ENCODE data around the gene EVI5. TPM values are rescaled to one million over a fixed set of nuclear protein-coding genes. Genes with fewer than 3 reads are reported as not detected.
"Not testable (repeated sequence)": the region's sequence is repeated elsewhere in the genome, so short reads cannot be mapped to it uniquely, and the experiment has no call there.

The EVI5 gene
- total RNA-seq, 1 experiment from 2014 or later: 31.6 TPM

DNA sequence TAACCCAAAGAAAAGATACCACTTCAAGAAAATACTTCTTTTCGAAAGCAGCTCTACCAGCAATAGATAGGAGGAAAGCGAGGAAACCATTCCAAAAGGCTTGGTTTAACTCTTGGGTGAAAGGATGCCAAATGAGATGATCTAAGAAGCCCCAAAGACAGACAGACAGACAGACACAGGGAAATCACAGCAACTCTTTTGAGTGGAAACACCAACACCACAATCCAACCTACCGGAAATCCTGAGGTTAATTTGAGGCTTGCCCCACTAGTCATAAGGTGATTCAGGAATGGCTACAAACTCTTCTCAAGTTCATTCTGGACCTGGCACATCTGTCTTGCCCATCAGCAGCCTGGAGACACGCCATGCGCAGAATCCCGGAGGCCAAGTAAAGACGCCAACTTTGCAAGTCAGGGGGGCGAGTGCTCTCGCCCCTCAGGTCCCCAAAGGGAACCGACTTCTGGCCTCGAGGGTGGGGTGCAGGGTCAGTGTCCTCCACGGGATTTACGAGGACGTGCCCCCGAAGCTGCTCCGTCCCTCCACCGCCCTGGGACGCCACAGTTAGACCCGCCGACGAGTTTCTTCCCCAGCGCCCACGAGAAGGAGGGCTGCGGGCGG is 778 bp downstream of the EVI5 start:
- CTCF ChIA-PET: interaction anchor here (0.6 to 1.3 kb wide), 2 partner anchors 35 to 178 kb away, joined by 4 to 6 read pairs; no protein-coding TSS in a partner anchor
- peak overlapping the region; percentile 90 for H3K27ac ChIP-seq (ENCODE audit: low read depth, low read length, poor library complexity, severe bottlenecking)

GRCh38 chr1:92783550-92783949 is 1.4 kb downstream of the EVI5 start:
- H3K4me1 ChIP-seq (ENCODE audit: insufficient read depth, low read length, poor library complexity, severe bottlenecking); H3K36me3 ChIP-seq (ENCODE audit: insufficient read depth, low read length, poor library complexity, severe bottlenecking); POLR2A ChIA-PET (ENCODE audit: low non-redundant PET); H3K27me3 ChIP-seq (replicated peaks; ENCODE audit: insufficient read depth, low read depth, low read length, poor library complexity); intact Hi-C loops (cut with micrococcal nuclease; ENCODE audit: unreplicated experiment); BruUV-seq (replicated peaks); H3K9me3 ChIP-seq (ENCODE audit: low read depth, low read length, poor library complexity, severe bottlenecking): not testable (repeated sequence)
- CTCF ChIA-PET: interaction anchor here (0.6 kb wide), 2 partner anchors 48 to 179 kb away, joined by 3 to 6 read pairs; partner anchors contain the start of gene RPL5
- DNase-seq (ENCODE audit: low spot score): peak; percentile 55
- Histone ChIP-seq H3K27ac (ENCODE audit: low read depth, low read length, poor library complexity, severe bottlenecking) (peak overlapping the region; percentile 90), H3K4me3 (ENCODE audit: low read depth, low read length, poor library complexity, severe bottlenecking) (peak overlapping the region; percentile 91)
- TF ChIP-seq CTCF (conservative IDR thresholded peaks at IDR 0.05; ENCODE audit: low read depth, low read length): 0 out of 2 replicates have a peak, but pooled peaks have one; percentile 9

More for the DNA sequence above, 778 bp downstream of the EVI5 start:
- no peaks in the 10 kb centered on the region for H3K27me3 ChIP-seq (replicated peaks; ENCODE audit: insufficient read depth, low read depth, low read length, poor library complexity)
- H3K4me1 ChIP-seq (ENCODE audit: insufficient read depth, low read length, poor library complexity, severe bottlenecking): no peaks in the 10 kb centered on the region
- peak; percentile 51 for DNase-seq (ENCODE audit: low spot score)
- no peaks in the 10 kb centered on the region for H3K36me3 ChIP-seq (ENCODE audit: insufficient read depth, low read length, poor library complexity, severe bottlenecking)
- BruUV-seq (replicated peaks): TSS peak; percentile 43
- intact Hi-C loops (cut with micrococcal nuclease; ENCODE audit: unreplicated experiment): no loop called here
- H3K9me3 ChIP-seq (ENCODE audit: low read depth, low read length, poor library complexity, severe bottlenecking): no peaks in the 10 kb centered on the region
- POLR2A ChIA-PET (ENCODE audit: low non-redundant PET): no interaction called here
- peak overlapping the region; percentile 91 for H3K4me3 ChIP-seq (ENCODE audit: low read depth, low read length, poor library complexity, severe bottlenecking)
- TF ChIP-seq EZH2 (IDR thresholded peaks at IDR 0.05; ENCODE audit: borderline replicate concordance, low read depth, low read length, poor library complexity, severe bottlenecking) (no peak), CTCF (conservative IDR thresholded peaks at IDR 0.05; ENCODE audit: low read depth, low read length) (no peak)

- CTCF ChIA-PET: no interaction called here
- H3K9me3 ChIP-seq (ENCODE audit: low read depth, low read length, poor library complexity, severe bottlenecking): no peaks in the 10 kb centered on the region
- intact Hi-C loops (cut with micrococcal nuclease; ENCODE audit: unreplicated experiment): no loop called here
- no peaks in the 10 kb centered on the region for H3K27me3 ChIP-seq (replicated peaks; ENCODE audit: insufficient read depth, low read depth, low read length, poor library complexity)
- POLR2A ChIA-PET (ENCODE audit: low non-redundant PET): no interaction called here
- H3K36me3 ChIP-seq (ENCODE audit: insufficient read depth, low read length, poor library complexity, severe bottlenecking): no peaks in the 10 kb centered on the region
- H3K4me3 ChIP-seq (ENCODE audit: low read depth, low read length, poor library complexity, severe bottlenecking): no peak overlapping the region
- H3K4me1 ChIP-seq (ENCODE audit: insufficient read depth, low read length, poor library complexity, severe bottlenecking): peaks cover 5% of the 10 kb centered on the region
- no peak overlapping the region for H3K27ac ChIP-seq (ENCODE audit: low read depth, low read length, poor library complexity, severe bottlenecking)
- no TSS peak for BruUV-seq (replicated peaks)
- no peak for DNase-seq (ENCODE audit: low spot score)
- TF ChIP-seq CTCF (conservative IDR thresholded peaks at IDR 0.05; ENCODE audit: low read depth, low read length) (no peak), EZH2 (IDR thresholded peaks at IDR 0.05; ENCODE audit: borderline replicate concordance, low read depth, low read length, poor library complexity, severe bottlenecking) (no peak)
These were observed 6.5 kb downstream of the EVI5 start for GRCh38 chr1:92778376-92778775.
